BLaER1 treated with 17β-estradiol and CSF1 and Interleukin-3, amounts not matched to agents 10 nM and 100 nM (cell line): ENCODE data around the gene GPRASP1.

Experiments used
- H3K27ac ChIP-seq, 11 experiments: shearing (Covaris generic); formaldehyde crosslinking; 2 replicates each; pipeline ENCODE4 v1.8.1; 2022
- H3K27me3 ChIP-seq, 11 experiments: shearing (Covaris generic); formaldehyde crosslinking; 2 replicates each; pipeline ENCODE4 v1.8.1; 2022
- H3K36me3 ChIP-seq, 11 experiments: shearing (Covaris generic); formaldehyde crosslinking; 2 replicates each; pipeline ENCODE4 v1.8.1; 2022
- H3K4me1 ChIP-seq, 10 experiments: shearing (Covaris generic); formaldehyde crosslinking; 2 replicates each; pipeline ENCODE4 v1.8.1; 2022
- H3K4me2 ChIP-seq, 11 experiments: shearing (Covaris generic); formaldehyde crosslinking; 2 replicates each; pipeline ENCODE4 v1.8.1; 2022
- H3K4me3 ChIP-seq, 10 experiments: shearing (Covaris generic); formaldehyde crosslinking; 2 replicates each; pipeline ENCODE4 v1.8.1; 2022
- H3K9ac ChIP-seq, 11 experiments: shearing (Covaris generic); formaldehyde crosslinking; 2 replicates each; pipeline ENCODE4 v1.8.1; 2022
- H3K9me3 ChIP-seq, 11 experiments: shearing (Covaris generic); formaldehyde crosslinking; replicated peaks in 1 of 11; 2 replicates each; pipeline ENCODE4 v1.8.1; 2022
- H4K20me1 ChIP-seq, 11 experiments: shearing (Covaris generic); formaldehyde crosslinking; 2 replicates each; pipeline ENCODE4 v1.8.1; 2022
- Cebpa-rat ChIP-seq, 11 experiments: shearing (Covaris generic); IDR thresholded peaks; 2 replicates each; pipeline ENCODE4 v1.8.1; 2022

GPRASP1 gene

DNA sequence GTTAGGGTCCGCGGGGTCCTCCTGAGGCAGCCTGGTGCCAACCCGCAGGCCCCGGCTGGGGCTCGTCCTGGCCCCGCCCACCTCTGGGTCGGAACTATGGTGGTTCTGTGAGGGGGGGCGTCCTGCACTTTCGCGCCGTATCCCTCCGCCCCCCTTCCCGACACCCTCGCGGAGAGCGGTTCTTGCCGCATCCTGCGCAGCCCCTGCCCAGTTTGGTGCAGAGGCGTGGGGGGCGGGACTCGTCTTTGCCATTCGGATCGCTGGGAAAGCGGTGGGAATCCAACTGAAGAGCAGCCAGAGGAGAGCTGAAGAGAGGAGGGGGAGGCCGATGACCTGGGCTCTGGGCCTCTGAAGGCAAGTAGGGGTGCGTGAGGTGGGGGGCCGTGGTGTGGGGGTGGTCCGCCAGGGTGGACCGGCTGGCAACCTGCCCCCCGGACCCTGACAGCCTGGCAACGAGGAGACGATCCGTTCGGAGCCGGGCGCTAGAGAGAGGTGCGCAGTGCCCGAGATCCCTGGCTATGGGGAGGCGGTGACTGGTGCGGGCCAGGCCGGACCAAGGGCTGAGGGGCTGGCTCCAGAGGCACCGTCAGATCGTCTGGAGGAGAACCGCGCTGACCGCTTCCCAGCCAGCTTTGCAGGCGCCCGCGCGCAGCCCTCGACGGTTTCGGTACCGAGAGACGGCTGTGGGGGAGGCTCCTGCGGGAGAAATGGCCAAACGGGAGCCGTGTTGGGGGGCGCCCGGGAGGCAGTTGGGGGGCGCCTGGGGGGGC is at the start of gene GPRASP1:
Gene GPRASP1 (plus strand): TSS at position 242 of the 770 bp plus-strand sequence. CDS start 2,431 bp downstream, outside the sequence.
- H3K27ac ChIP-seq: no peak within 1 kb of the TSS
- TF ChIP-seq Cebpa-rat (IDR thresholded peaks at IDR 0.05): no peak
- H3K4me2 ChIP-seq: no peak within 1 kb of the TSS
- H3K4me3 ChIP-seq: no peak within 1 kb of the TSS
- peaks cover 0 to 3% (median 0%) of the 10 kb centered on the region in 11 experiments; a peak in 1 of 22 replicates for H3K36me3 ChIP-seq
- H3K27me3 ChIP-seq: no peaks in the 10 kb centered on the region
- no peaks in the 10 kb centered on the region for H4K20me1 ChIP-seq
- H3K4me1 ChIP-seq: no peaks in the 10 kb centered on the region
- H3K9ac ChIP-seq: no peak within 1 kb of the TSS
- H3K9me3 ChIP-seq: peaks cover 21 to 34% (median 28%) of the 10 kb centered on the region in 11 experiments

DNA sequence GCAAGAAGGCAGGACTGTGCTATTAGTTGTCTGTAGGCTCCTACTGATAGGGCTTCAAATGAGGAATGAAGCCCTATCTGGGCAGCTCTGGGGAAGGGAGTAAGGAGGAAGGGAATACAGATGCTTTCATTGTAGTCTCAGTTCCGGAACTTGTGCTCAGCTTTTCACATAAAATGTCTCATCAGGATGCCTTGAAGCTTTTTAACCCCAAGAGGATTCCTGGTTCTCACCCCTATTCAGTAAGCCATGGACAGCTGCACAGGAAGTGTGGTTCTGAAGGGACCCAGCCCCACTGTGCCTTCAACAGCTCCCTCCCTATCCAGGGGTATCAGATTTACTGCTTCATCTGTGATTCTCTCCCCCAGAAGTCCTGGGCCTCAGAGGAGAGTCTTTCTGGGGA is 47.0 kb upstream of the GPRASP1 start:
- Histone ChIP-seq H3K36me3 (peaks cover 14 to 37% (median 18%) of the 10 kb centered on the region in 11 experiments; a peak in 16 of 22 replicates), H3K4me3 (no peak overlapping the region), H3K4me2 (peak overlapping the region in 9 of 11 experiments; percentile 10 to 48 (median 31); a peak in 15 of 22 replicates), H3K27me3 (no peaks in the 10 kb centered on the region), H3K9ac (peak overlapping the region in 1 of 11 experiments; percentile 9; a peak in 1 of 22 replicates), H4K20me1 (no peaks in the 10 kb centered on the region), H3K4me1 (peaks cover 12 to 35% (median 20%) of the 10 kb centered on the region in 10 experiments; a peak in 16 of 20 replicates), H3K27ac (peak overlapping the region in 2 of 11 experiments; percentile 23; a peak in 2 of 22 replicates), H3K9me3 (peaks cover 0 to 9% (median 0%) of the 10 kb centered on the region in 11 experiments; a peak in 4 of 22 replicates)
- no peak for TF ChIP-seq Cebpa-rat (IDR thresholded peaks at IDR 0.05)

GRCh38 chrX:102606115-102606514 is 45.2 kb upstream of the GPRASP1 start:
- Histone ChIP-seq H3K4me2 (no peak overlapping the region), H3K4me1 (peaks cover 8 to 26% (median 17%) of the 10 kb centered on the region in 10 experiments; a peak in 16 of 20 replicates), H3K9me3 (peaks cover 5 to 21% (median 8%) of the 10 kb centered on the region in 11 experiments; a peak in 21 of 22 replicates), H3K9ac (no peak overlapping the region), H3K27me3 (no peaks in the 10 kb centered on the region), H3K36me3 (peaks cover 22 to 52% (median 28%) of the 10 kb centered on the region in 11 experiments; a peak in 21 of 22 replicates), H3K4me3 (no peak overlapping the region), H3K27ac (no peak overlapping the region), H4K20me1 (no peaks in the 10 kb centered on the region)
- no peak for TF ChIP-seq Cebpa-rat (IDR thresholded peaks at IDR 0.05)

DNA sequence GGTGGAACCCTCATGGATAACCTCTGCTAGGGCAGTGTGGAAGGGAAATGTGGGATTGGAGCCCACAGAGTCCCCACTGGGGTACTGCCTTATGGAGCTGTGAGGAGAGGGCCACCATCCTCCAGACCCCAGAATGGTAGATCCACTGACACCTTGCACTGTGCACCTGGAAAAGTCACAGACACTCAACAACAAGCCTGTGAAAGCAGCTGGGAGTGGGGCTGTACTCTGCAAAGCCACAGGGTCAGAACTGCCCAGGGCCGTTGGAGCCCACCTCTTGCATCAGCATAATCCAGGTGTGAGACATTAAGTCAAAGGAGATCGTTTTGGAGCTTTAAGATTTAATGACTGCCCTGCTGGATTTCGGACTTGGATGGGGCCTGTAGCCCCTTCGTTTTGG is 40.4 kb upstream of the GPRASP1 start:
- no peak overlapping the region for H3K27ac ChIP-seq
- peaks cover 17 to 39% (median 25%) of the 10 kb centered on the region in 11 experiments for H3K9me3 ChIP-seq
- H3K36me3 ChIP-seq: peaks cover 17 to 49% (median 33%) of the 10 kb centered on the region in 11 experiments; a peak in 20 of 22 replicates
- peaks cover 0 to 7% (median 0%) of the 10 kb centered on the region in 10 experiments; a peak in 1 of 20 replicates for H3K4me1 ChIP-seq
- H3K4me3 ChIP-seq: no peak overlapping the region
- no peak overlapping the region for H3K9ac ChIP-seq
- H4K20me1 ChIP-seq: no peaks in the 10 kb centered on the region
- no peak overlapping the region for H3K4me2 ChIP-seq
- no peak for TF ChIP-seq Cebpa-rat (IDR thresholded peaks at IDR 0.05)
- no peaks in the 10 kb centered on the region for H3K27me3 ChIP-seq

DNA sequence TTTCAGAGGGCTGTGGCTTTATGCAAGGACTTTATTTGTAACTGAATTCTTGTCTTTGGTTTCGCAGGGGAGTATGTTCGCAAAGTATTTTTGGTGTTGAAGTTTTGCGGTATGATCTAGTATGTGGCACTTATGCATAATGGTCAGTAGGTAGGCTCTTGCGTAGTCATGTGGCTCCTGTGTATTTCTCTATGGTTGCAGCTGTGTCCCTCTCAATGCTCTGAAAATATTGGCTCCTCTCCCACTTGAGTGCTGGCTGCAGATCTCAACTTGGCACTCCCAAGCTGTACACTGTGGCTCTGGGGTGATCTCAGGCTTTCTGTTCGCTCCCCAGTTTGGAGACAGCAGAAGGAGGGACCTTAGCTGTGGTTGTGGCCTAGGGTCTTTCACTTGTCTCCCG is 27.2 kb upstream of the GPRASP1 start:
- Histone ChIP-seq H3K9me3 (peaks cover 60 to 86% (median 74%) of the 10 kb centered on the region in 11 experiments), H3K27me3 (no peaks in the 10 kb centered on the region), H3K4me3 (no peak overlapping the region), H3K4me2 (no peak overlapping the region), H3K9ac (no peak overlapping the region), H3K36me3 (peaks cover 10 to 56% (median 27%) of the 10 kb centered on the region in 11 experiments; a peak in 19 of 22 replicates), H4K20me1 (no peaks in the 10 kb centered on the region), H3K27ac (no peak overlapping the region), H3K4me1 (peaks cover 0 to 11% (median 0%) of the 10 kb centered on the region in 10 experiments; a peak in 1 of 20 replicates)
- TF ChIP-seq Cebpa-rat (IDR thresholded peaks at IDR 0.05): no peak

DNA sequence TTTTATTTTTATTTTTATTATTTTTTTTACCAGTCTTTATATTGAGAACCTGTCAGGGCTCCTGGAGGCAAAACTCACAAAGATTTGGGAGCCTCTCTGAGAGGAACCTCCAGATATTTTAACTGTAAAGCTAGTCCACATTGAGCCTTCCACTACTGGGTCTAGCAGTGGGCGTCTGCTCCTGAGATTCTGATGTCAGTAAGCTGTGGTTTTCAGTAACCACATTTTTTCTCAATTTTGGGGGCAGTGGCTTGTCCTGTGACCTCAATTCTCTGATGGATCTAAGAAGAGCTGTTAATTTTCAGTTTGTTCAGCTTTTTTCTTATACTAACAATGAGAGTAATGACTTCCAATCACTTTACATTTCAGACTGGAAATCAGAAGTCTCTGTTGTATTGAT is 23.6 kb upstream of the GPRASP1 start:
- no peak for TF ChIP-seq Cebpa-rat (IDR thresholded peaks at IDR 0.05)
- H3K27me3 ChIP-seq: no peaks in the 10 kb centered on the region
- H3K4me1 ChIP-seq: peaks cover 0 to 11% (median 0%) of the 10 kb centered on the region in 10 experiments; a peak in 1 of 20 replicates
- H3K9ac ChIP-seq: no peak overlapping the region
- H3K9me3 ChIP-seq: peaks cover 26 to 52% (median 39%) of the 10 kb centered on the region in 11 experiments; a peak in 21 of 22 replicates
- peaks cover 0 to 34% (median 13%) of the 10 kb centered on the region in 11 experiments; a peak in 15 of 22 replicates for H3K36me3 ChIP-seq
- H3K4me3 ChIP-seq: no peak overlapping the region
- H4K20me1 ChIP-seq: no peaks in the 10 kb centered on the region
- peak overlapping the region in 1 of 11 experiments; percentile 16; a peak in 1 of 22 replicates for H3K4me2 ChIP-seq
- H3K27ac ChIP-seq: no peak overlapping the region

GRCh38 chrX:102637561-102637960 is 13.7 kb upstream of the GPRASP1 start:
- no peak overlapping the region for H3K4me3 ChIP-seq
- peaks cover 0 to 7% (median 0%) of the 10 kb centered on the region in 10 experiments; a peak in 2 of 20 replicates for H3K4me1 ChIP-seq
- no peak overlapping the region for H3K27ac ChIP-seq
- no peaks in the 10 kb centered on the region for H4K20me1 ChIP-seq
- peaks cover 0 to 31% (median 15%) of the 10 kb centered on the region in 11 experiments; a peak in 18 of 22 replicates for H3K9me3 ChIP-seq
- H3K4me2 ChIP-seq: no peak overlapping the region
- H3K27me3 ChIP-seq: no peaks in the 10 kb centered on the region
- TF ChIP-seq Cebpa-rat (IDR thresholded peaks at IDR 0.05): no peak
- H3K9ac ChIP-seq: no peak overlapping the region
- H3K36me3 ChIP-seq: peaks cover 0 to 14% (median 8%) of the 10 kb centered on the region in 11 experiments; a peak in 8 of 22 replicates

- no peak for TF ChIP-seq Cebpa-rat (IDR thresholded peaks at IDR 0.05)
- peaks cover 0 to 3% (median 0%) of the 10 kb centered on the region in 11 experiments; a peak in 2 of 22 replicates for H3K36me3 ChIP-seq
- H3K27ac ChIP-seq: no peak overlapping the region
- no peak overlapping the region for H3K9ac ChIP-seq
- peaks cover 21 to 38% (median 31%) of the 10 kb centered on the region in 11 experiments for H3K9me3 ChIP-seq
- H4K20me1 ChIP-seq: no peaks in the 10 kb centered on the region
- H3K4me1 ChIP-seq: no peaks in the 10 kb centered on the region
- H3K4me3 ChIP-seq: no peak overlapping the region
- H3K27me3 ChIP-seq: no peaks in the 10 kb centered on the region
- no peak overlapping the region for H3K4me2 ChIP-seq
These were observed 411 bp upstream of the GPRASP1 start for GRCh38 chrX:102650903-102651241.

DNA sequence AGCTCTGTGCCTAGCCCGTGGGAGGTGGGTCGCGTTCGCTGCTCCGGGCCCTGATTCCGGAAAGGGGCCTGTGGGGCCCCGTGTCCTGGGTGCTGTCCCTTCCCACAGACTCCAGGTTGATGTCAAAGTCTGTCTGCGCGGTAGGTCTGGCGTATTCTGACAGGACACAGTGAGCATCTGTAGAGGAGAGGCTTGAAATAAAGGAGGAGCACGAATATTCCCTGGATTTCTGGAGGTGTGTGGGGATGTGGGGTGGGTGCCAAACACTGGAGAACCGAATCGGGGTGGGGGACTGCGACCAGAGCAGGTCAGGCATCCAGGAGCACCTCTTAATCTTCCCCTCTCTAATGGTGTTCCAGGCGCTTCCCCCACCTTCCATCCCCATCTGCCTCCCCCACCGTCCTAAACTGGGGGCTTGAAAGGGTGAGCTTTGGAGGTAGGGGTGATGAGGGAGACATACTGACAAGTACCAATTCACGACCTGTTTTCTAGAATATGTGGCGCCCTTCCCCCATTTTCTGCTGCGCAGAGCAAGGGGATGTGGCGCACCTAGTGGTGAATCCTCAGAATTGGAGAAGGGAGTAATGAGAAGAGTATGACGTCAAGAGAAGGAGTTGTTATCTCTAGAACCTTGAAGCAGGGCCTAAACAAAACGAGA is 877 bp downstream of the GPRASP1 start:
- Histone ChIP-seq H3K27ac (no peak overlapping the region), H3K9ac (no peak overlapping the region), H4K20me1 (no peaks in the 10 kb centered on the region), H3K9me3 (peaks cover 21 to 34% (median 28%) of the 10 kb centered on the region in 11 experiments), H3K4me1 (no peaks in the 10 kb centered on the region), H3K27me3 (no peaks in the 10 kb centered on the region), H3K4me3 (no peak overlapping the region), H3K4me2 (no peak overlapping the region), H3K36me3 (peaks cover 0 to 3% (median 0%) of the 10 kb centered on the region in 11 experiments; a peak in 1 of 22 replicates)
- no peak for TF ChIP-seq Cebpa-rat (IDR thresholded peaks at IDR 0.05)
